Immature natural killer cell (primary cell): Measurements from ENCODE around the gene DHRS12. TPM values are rescaled to one million over a fixed set of nuclear protein-coding genes. Genes with fewer than 3 reads are reported as not detected.
A peak's percentile ranks its signal among the peaks of the same experiment; 100 is the strongest.
"Not testable (repeated sequence)": the region's sequence is repeated elsewhere in the genome, so short reads cannot be mapped to it uniquely, and the experiment has no call there.

Experiments used
- DNase-seq, 3 donors: peaks; one replicate each; pipeline ENCODE4 v3.0.0; 2022; ENCODE audit warnings: mixed read lengths in 1 of 3
- H3K27ac Mint-ChIP-seq, 6 donors: one replicate each; pipeline ENCODE4 v1.8.0; 2020; ENCODE audit warnings: mixed read lengths in 6 of 6, mild to moderate bottlenecking in 5 of 6, inconsistent platforms in 4 of 6, moderate library complexity in 3 of 6
- H3K27me3 Mint-ChIP-seq, 3 donors: one replicate each; pipeline ENCODE4 v1.8.0; 2020 to 2021; ENCODE audit warnings: low read depth in 3 of 3, mild to moderate bottlenecking in 3 of 3, mixed read lengths in 3 of 3, moderate library complexity in 3 of 3, inconsistent platforms in 1 of 3
- H3K36me3 Mint-ChIP-seq, 3 donors: one replicate each; pipeline ENCODE4 v1.8.0; 2020; ENCODE audit warnings: mixed read lengths in 3 of 3, inconsistent platforms in 2 of 3, mild to moderate bottlenecking in 2 of 3
- H3K4me1 Mint-ChIP-seq, 2 donors: one replicate each; pipeline ENCODE4 v1.8.0; 2020; ENCODE audit warnings: inconsistent platforms in 2 of 2, mild to moderate bottlenecking in 2 of 2, mixed read lengths in 2 of 2, moderate library complexity in 1 of 2
- H3K4me3 Mint-ChIP-seq, 5 donors: one replicate each; pipeline ENCODE4 v1.8.0; 2020; ENCODE audit warnings: mild to moderate bottlenecking in 5 of 5, mixed read lengths in 5 of 5, inconsistent platforms in 3 of 5, moderate library complexity in 3 of 5
- H3K9me3 Mint-ChIP-seq, 6 donors: one replicate each; pipeline ENCODE4 v1.8.0; 2020; ENCODE audit warnings: mild to moderate bottlenecking in 6 of 6, mixed read lengths in 6 of 6, inconsistent platforms in 4 of 6, moderate library complexity in 3 of 6
- polyA plus RNA-seq, 3 donors: library from polyadenylated mRNA; unstranded; fragments of 300-500 nt; fragmentation: Illumina TruSeq; gene quantifications; one replicate each; pipeline ENCODE4 v1.2.3, GENCODE V29; 2021

DHRS12 gene
- polyA plus RNA-seq, 3 donors from 2014 or later: 9.7 to 11.4 (median 11.3) TPM

- no peak overlapping the region for H3K27ac Mint-ChIP-seq
Observed at GRCh38 chr13:51837016-51837415, 33.1 kb upstream of the DHRS12 start.

GRCh38 chr13:51834581-51835171 is 30.7 kb upstream of the DHRS12 start:
- DNase-seq: no peak
- Mint-ChIP-seq H3K27ac (no peak overlapping the region), H3K9me3 (no peaks in the 10 kb centered on the region), H3K4me3 (no peak overlapping the region), H3K27me3 (peaks cover 0 to 7% (median 4%) of the 10 kb centered on the region in 3 donors), H3K4me1 (no peaks in the 10 kb centered on the region), H3K36me3 (no peaks in the 10 kb centered on the region)

More at GRCh38 chr13:51837016-51837415, 33.1 kb upstream of the DHRS12 start:
- no peak for DNase-seq
- H3K4me3 Mint-ChIP-seq: no peak overlapping the region
- peaks cover 0 to 7% (median 5%) of the 10 kb centered on the region in 3 donors for H3K27me3 Mint-ChIP-seq
- H3K36me3 Mint-ChIP-seq: no peaks in the 10 kb centered on the region
- no peaks in the 10 kb centered on the region for H3K9me3 Mint-ChIP-seq
- no peaks in the 10 kb centered on the region for H3K4me1 Mint-ChIP-seq

GRCh38 chr13:51833980-51834379 is 30.0 kb upstream of the DHRS12 start:
- no peak overlapping the region for H3K27ac Mint-ChIP-seq
- H3K27me3 Mint-ChIP-seq: peaks cover 0 to 7% (median 4%) of the 10 kb centered on the region in 3 donors
- no peaks in the 10 kb centered on the region for H3K36me3 Mint-ChIP-seq
- H3K4me3 Mint-ChIP-seq: no peak overlapping the region
- no peaks in the 10 kb centered on the region for H3K9me3 Mint-ChIP-seq
- no peak for DNase-seq
- H3K4me1 Mint-ChIP-seq: no peaks in the 10 kb centered on the region

- peak; percentile 35 to 55 (median 38) for DNase-seq
- no peak overlapping the region for H3K4me3 Mint-ChIP-seq
- H3K4me1 Mint-ChIP-seq: peaks cover under 1 to 2% of the 10 kb centered on the region in 2 donors
- H3K27me3 Mint-ChIP-seq: peaks cover 0 to 10% (median 6%) of the 10 kb centered on the region in 3 donors
- H3K27ac Mint-ChIP-seq: no peak overlapping the region
- no peaks in the 10 kb centered on the region for H3K9me3 Mint-ChIP-seq
- no peaks in the 10 kb centered on the region for H3K36me3 Mint-ChIP-seq
Observed at GRCh38 chr13:51832471-51833152, 28.6 kb upstream of the DHRS12 start.

GRCh38 chr13:51831519-51831918 is 27.6 kb upstream of the DHRS12 start:
- no peaks in the 10 kb centered on the region for H3K36me3 Mint-ChIP-seq
- H3K4me3 Mint-ChIP-seq: no peak overlapping the region
- DNase-seq: no peak
- H3K9me3 Mint-ChIP-seq: no peaks in the 10 kb centered on the region
- H3K4me1 Mint-ChIP-seq: peaks cover 12 to 13% of the 10 kb centered on the region in 2 donors
- H3K27ac Mint-ChIP-seq: no peak overlapping the region
- peaks cover 0 to 8% (median 4%) of the 10 kb centered on the region in 3 donors for H3K27me3 Mint-ChIP-seq

- no peak for DNase-seq
- H3K27ac Mint-ChIP-seq: no peak overlapping the region
- no peak overlapping the region for H3K4me3 Mint-ChIP-seq
- H3K9me3 Mint-ChIP-seq: no peaks in the 10 kb centered on the region
- peaks cover 4 to 8% (median 4%) of the 10 kb centered on the region in 3 donors for H3K27me3 Mint-ChIP-seq
- H3K4me1 Mint-ChIP-seq: peaks cover 31 to 33% of the 10 kb centered on the region in 2 donors
- no peaks in the 10 kb centered on the region for H3K36me3 Mint-ChIP-seq
Observed at GRCh38 chr13:51829568-51829899, 25.6 kb upstream of the DHRS12 start.

GRCh38 chr13:51828730-51829567 is 25.0 kb upstream of the DHRS12 start:
- H3K27me3 Mint-ChIP-seq: peaks cover 4 to 8% (median 4%) of the 10 kb centered on the region in 3 donors
- no peaks in the 10 kb centered on the region for H3K9me3 Mint-ChIP-seq
- H3K27ac Mint-ChIP-seq: peak overlapping the region in 1 of 6 donors; percentile 15
- H3K4me1 Mint-ChIP-seq: peaks cover 37% of the 10 kb centered on the region in 2 donors
- no peaks in the 10 kb centered on the region for H3K36me3 Mint-ChIP-seq
- DNase-seq: no peak
- H3K4me3 Mint-ChIP-seq: no peak overlapping the region

GRCh38 chr13:51827254-51827653 is 23.3 kb upstream of the DHRS12 start:
- Mint-ChIP-seq H3K9me3 (no peaks in the 10 kb centered on the region), H3K27me3 (peaks cover 4% of the 10 kb centered on the region in 3 donors), H3K4me1 (peaks cover 44 to 46% of the 10 kb centered on the region in 2 donors), H3K36me3 (no peaks in the 10 kb centered on the region), H3K27ac (peak overlapping the region in 2 of 6 donors; percentile 37 to 42), H3K4me3 (peak overlapping the region in 4 of 5 donors; percentile 3 to 45 (median 16))
- no peak for DNase-seq

GRCh38 chr13:51826606-51827005 is 22.6 kb upstream of the DHRS12 start:
- H3K36me3 Mint-ChIP-seq: no peaks in the 10 kb centered on the region
- H3K4me1 Mint-ChIP-seq: peaks cover 51 to 53% of the 10 kb centered on the region in 2 donors
- H3K27ac Mint-ChIP-seq: peak overlapping the region in 1 of 6 donors; percentile 89
- H3K9me3 Mint-ChIP-seq: no peaks in the 10 kb centered on the region
- peak overlapping the region in 3 of 5 donors; percentile 12 to 45 (median 26) for H3K4me3 Mint-ChIP-seq
- DNase-seq: no peak
- H3K27me3 Mint-ChIP-seq: peaks cover 4% of the 10 kb centered on the region in 3 donors

GRCh38 chr13:51825681-51826254 is 21.8 kb upstream of the DHRS12 start:
- Mint-ChIP-seq H3K36me3 (no peaks in the 10 kb centered on the region), H3K4me3 (peak overlapping the region in 4 of 5 donors; percentile 42 to 73 (median 58)), H3K9me3 (no peaks in the 10 kb centered on the region), H3K4me1 (peaks cover 59 to 61% of the 10 kb centered on the region in 2 donors), H3K27ac (peak overlapping the region; percentile 55 to 89 (median 75)), H3K27me3 (peaks cover 2 to 6% (median 4%) of the 10 kb centered on the region in 3 donors)
- DNase-seq: no peak

GRCh38 chr13:51825165-51825592 is 21.2 kb upstream of the DHRS12 start:
- Mint-ChIP-seq H3K4me1 (peaks cover 63 to 66% of the 10 kb centered on the region in 2 donors), H3K36me3 (no peaks in the 10 kb centered on the region), H3K9me3 (no peaks in the 10 kb centered on the region), H3K27me3 (peaks cover 2 to 6% (median 4%) of the 10 kb centered on the region in 3 donors), H3K27ac (peak overlapping the region; percentile 55 to 89 (median 75)), H3K4me3 (peak overlapping the region; percentile 42 to 73 (median 53))
- peak in 2 of 3 donors; percentile 39 to 47 for DNase-seq

- not testable (repeated sequence) for DNase-seq, H3K9me3 Mint-ChIP-seq, H3K27me3 Mint-ChIP-seq, H3K36me3 Mint-ChIP-seq
- Mint-ChIP-seq H3K4me1 (peaks cover 63 to 66% of the 10 kb centered on the region in 2 donors), H3K27ac (peak overlapping the region; percentile 55 to 89 (median 75)), H3K4me3 (peak overlapping the region in 2 of 5 donors; percentile 53 to 73)
Observed at GRCh38 chr13:51824712-51825111, 20.7 kb upstream of the DHRS12 start.

GRCh38 chr13:51823863-51824262 is 19.9 kb upstream of the DHRS12 start:
- Mint-ChIP-seq H3K4me3 (no peak overlapping the region), H3K9me3 (no peaks in the 10 kb centered on the region), H3K4me1 (peaks cover 63 to 66% of the 10 kb centered on the region in 2 donors), H3K36me3 (no peaks in the 10 kb centered on the region), H3K27me3 (peaks cover 2 to 6% (median 4%) of the 10 kb centered on the region in 3 donors), H3K27ac (no peak overlapping the region)
- DNase-seq: no peak
